Fibroblast of the aortic adventitia (primary cell): ENCODE results near the gene ARMC2. TPM values are rescaled to one million over a fixed set of nuclear protein-coding genes. Genes with fewer than 3 reads are reported as not detected.
"Not testable (repeated sequence)": the region's sequence is repeated elsewhere in the genome, so short reads cannot be mapped to it uniquely, and the experiment has no call there.

Experiments used
- DNase-seq: peaks from one replicate; pipeline ENCODE4 v3.0.0-alpha.2; 2010; ENCODE audit warnings: low read depth
- H3K4me3 ChIP-seq: 2 replicates; pipeline ENCODE4 v1.5.1; 2011; ENCODE audit warnings: low read depth, mild to moderate bottlenecking, control low read depth, low read length, moderate library complexity
- CTCF ChIP-seq: IDR thresholded peaks from 2 replicates; pipeline ENCODE4 v1.5.1; 2011; ENCODE audit warnings: mild to moderate bottlenecking, low read length, control low read depth, inconsistent platforms; ENCODE audit not compliant: insufficient read depth
- total RNA-seq: library from RNA; depleted of rRNA; stranded (reverse); fragments of >200 nt; gene quantifications from 2 replicates; pipeline ENCODE4 v1.2.3, GENCODE V29; 2012; ENCODE audit warnings: low replicate concordance

ARMC2 gene
- total RNA-seq, 1 donor, result 2.5 TPM

GRCh38 chr6:108850669-108851465 is 2.6 kb downstream of the ARMC2 start:
- no peak for DNase-seq
- no peak for TF ChIP-seq CTCF

DNA sequence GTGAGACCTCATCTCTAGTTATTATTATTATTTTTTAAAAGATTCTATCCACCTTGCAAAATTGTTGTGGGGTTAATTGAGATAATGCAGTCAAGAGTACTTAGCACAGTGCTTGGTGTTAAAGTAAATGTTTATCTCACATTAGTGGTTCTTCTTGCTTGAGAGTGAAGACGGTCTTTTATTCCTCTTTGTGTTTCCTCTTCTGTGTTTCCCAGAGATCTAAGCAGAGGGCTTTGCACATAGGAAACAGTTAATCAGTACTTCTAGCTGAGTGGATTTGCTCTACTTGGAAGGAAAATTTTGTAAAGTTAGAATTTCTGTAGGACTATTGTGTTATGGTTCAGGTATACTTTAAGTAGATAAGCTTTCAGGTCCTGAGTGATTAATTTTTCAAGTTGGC is 3.5 kb downstream of the ARMC2 start:
- no peak overlapping the region for H3K4me3 ChIP-seq
- no peak for TF ChIP-seq CTCF
- DNase-seq, result no peak

More at GRCh38 chr6:108850669-108851465, 2.6 kb downstream of the ARMC2 start:
- no peak overlapping the region for H3K4me3 ChIP-seq

- no peak for DNase-seq
- TF ChIP-seq CTCF, result no peak
- H3K4me3 ChIP-seq, result no peak overlapping the region
Observed at GRCh38 chr6:108853077-108853476, 4.9 kb downstream of the ARMC2 start.

GRCh38 chr6:108862479-108863191 is 14.4 kb downstream of the ARMC2 start:
- TF ChIP-seq CTCF, result no peak
- DNase-seq, result no peak
- H3K4me3 ChIP-seq, result no peak overlapping the region

GRCh38 chr6:108865751-108866286 is 17.6 kb downstream of the ARMC2 start:
- DNase-seq, H3K4me3 ChIP-seq: not testable (repeated sequence)

DNA sequence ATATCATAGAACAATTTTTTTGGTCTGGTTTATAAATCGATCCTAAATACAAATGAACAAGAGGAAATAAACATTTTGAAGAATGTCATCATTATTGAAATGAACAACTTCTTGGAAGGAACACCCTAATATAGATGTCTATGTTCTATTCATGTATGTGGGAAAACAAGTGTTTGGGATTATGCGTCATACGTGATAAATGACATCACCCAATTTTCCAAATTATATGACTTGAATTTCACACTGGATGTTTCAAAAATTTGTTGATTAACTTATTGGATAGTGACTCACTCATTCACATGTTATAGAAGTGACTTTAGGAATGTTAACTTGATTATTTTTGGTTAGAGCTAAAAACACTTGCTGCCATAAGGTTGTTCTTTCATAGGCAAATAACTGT is 18.6 kb downstream of the ARMC2 start:
- TF ChIP-seq CTCF, result no peak
- no peak for DNase-seq
- no peak overlapping the region for H3K4me3 ChIP-seq

GRCh38 chr6:108868647-108869046 is 20.4 kb downstream of the ARMC2 start:
- no peak overlapping the region for H3K4me3 ChIP-seq
- DNase-seq, result peak; percentile 36
- TF ChIP-seq CTCF, result no peak
